PFSK-1 (cell line): Measurements from ENCODE around the gene SLC19A2. TPM values are rescaled to one million over a fixed set of nuclear protein-coding genes. Genes with fewer than 3 reads are reported as not detected.

Experiments used
- FOXP2 ChIP-seq: optimal IDR thresholded peaks from 2 replicates; pipeline ENCODE3; 2011; ENCODE audit warnings: borderline replicate concordance, control low read depth, inconsistent platforms; ENCODE audit not compliant: insufficient read depth; ENCODE audit errors: extremely low read length, extremely low read depth
- POLR2AphosphoS5 ChIP-seq: IDR thresholded peaks from 2 replicates; pipeline ENCODE4 v1.6.1; 2012; ENCODE audit warnings: low read depth, mild to moderate bottlenecking, control low read depth, low read length, moderate library complexity
- SIN3A ChIP-seq: IDR thresholded peaks from 2 replicates; pipeline ENCODE4 v1.6.1; 2012; ENCODE audit warnings: mild to moderate bottlenecking, low read length, moderate library complexity, borderline replicate concordance; ENCODE audit not compliant: insufficient read depth
- TAF1 ChIP-seq: IDR thresholded peaks from 2 replicates; pipeline ENCODE4 v1.6.1; 2012; ENCODE audit warnings: low read length, control low read depth, borderline replicate concordance; ENCODE audit not compliant: insufficient read depth
- polyA plus RNA-seq: library from polyadenylated mRNA; unstranded; fragments of >200 nt; gene quantifications from one replicate; pipeline ENCODE4 v1.2.1, GENCODE V29; 2012; ENCODE audit warnings: low read depth, missing spikeins; ENCODE audit not compliant: insufficient read length
- TF ChIP-seq, protein P1 (sequence below), 2 experiments: IDR thresholded peaks; 2 replicates each; pipeline versions ENCODE4 v1.6.1 to v1.8.0; 2011 to 2012; ENCODE audit warnings: low read depth in 2 of 2, low read length in 2 of 2, control low read depth in 1 of 2, inconsistent platforms in 1 of 2, mild to moderate bottlenecking in 1 of 2, moderate library complexity in 1 of 2; ENCODE audit not compliant: insufficient read depth in 1 of 2

The SLC19A2 gene, protein sequence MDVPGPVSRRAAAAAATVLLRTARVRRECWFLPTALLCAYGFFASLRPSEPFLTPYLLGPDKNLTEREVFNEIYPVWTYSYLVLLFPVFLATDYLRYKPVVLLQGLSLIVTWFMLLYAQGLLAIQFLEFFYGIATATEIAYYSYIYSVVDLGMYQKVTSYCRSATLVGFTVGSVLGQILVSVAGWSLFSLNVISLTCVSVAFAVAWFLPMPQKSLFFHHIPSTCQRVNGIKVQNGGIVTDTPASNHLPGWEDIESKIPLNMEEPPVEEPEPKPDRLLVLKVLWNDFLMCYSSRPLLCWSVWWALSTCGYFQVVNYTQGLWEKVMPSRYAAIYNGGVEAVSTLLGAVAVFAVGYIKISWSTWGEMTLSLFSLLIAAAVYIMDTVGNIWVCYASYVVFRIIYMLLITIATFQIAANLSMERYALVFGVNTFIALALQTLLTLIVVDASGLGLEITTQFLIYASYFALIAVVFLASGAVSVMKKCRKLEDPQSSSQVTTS
- 2.7 TPM for polyA plus RNA-seq

DNA sequence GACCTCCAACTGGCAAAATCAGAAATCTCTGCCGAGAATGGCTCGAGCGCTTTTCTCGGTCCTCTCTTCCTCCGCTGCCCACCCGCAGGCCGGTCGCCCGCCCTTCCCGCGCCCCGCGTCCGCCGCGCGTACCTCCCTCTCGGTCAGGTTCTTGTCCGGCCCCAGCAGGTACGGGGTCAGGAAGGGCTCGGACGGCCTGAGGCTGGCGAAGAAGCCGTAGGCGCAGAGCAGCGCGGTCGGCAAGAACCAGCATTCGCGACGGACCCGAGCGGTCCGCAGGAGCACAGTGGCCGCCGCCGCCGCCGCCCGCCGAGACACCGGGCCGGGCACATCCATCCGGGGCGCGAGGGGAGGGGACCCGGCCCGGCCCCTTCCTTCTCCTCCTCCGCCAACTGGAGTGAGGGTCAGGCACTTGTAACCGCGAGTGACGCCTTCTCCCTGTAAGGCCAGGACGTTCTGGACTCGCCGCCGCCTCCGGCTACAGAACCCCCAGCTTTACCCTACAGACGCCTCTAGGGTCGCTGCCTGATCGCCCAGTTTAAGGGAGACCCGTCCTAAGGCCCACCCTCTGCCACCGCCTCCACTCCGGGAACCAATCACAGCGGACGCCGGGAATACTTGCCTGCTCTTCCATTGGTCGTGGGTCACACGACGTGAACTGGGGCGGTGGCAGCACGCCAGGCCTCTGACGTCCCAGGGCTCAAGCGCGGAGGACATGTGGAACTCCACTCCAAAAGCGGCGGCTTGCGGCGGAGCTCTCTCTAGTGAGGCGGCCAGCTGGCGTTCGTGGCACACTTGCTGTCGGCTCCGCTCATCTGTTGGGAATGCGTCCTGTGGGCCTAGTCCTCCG lies at the start of gene SLC19A2:
SLC19A2 (minus strand) TSS at position 514 of the 850 bp plus-strand sequence; CDS start at position 336, 178 bp downstream.
- peak; percentile 88 for TF ChIP-seq POLR2AphosphoS5
- TF ChIP-seq, protein P1, sequence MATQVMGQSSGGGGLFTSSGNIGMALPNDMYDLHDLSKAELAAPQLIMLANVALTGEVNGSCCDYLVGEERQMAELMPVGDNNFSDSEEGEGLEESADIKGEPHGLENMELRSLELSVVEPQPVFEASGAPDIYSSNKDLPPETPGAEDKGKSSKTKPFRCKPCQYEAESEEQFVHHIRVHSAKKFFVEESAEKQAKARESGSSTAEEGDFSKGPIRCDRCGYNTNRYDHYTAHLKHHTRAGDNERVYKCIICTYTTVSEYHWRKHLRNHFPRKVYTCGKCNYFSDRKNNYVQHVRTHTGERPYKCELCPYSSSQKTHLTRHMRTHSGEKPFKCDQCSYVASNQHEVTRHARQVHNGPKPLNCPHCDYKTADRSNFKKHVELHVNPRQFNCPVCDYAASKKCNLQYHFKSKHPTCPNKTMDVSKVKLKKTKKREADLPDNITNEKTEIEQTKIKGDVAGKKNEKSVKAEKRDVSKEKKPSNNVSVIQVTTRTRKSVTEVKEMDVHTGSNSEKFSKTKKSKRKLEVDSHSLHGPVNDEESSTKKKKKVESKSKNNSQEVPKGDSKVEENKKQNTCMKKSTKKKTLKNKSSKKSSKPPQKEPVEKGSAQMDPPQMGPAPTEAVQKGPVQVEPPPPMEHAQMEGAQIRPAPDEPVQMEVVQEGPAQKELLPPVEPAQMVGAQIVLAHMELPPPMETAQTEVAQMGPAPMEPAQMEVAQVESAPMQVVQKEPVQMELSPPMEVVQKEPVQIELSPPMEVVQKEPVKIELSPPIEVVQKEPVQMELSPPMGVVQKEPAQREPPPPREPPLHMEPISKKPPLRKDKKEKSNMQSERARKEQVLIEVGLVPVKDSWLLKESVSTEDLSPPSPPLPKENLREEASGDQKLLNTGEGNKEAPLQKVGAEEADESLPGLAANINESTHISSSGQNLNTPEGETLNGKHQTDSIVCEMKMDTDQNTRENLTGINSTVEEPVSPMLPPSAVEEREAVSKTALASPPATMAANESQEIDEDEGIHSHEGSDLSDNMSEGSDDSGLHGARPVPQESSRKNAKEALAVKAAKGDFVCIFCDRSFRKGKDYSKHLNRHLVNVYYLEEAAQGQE (IDR thresholded peaks at IDR 0.05; ENCODE audit: insufficient read depth in 1 of 2, low read depth in 2 of 2, low read length in 2 of 2), result no peak
- peak; percentile 78 for TF ChIP-seq FOXP2
- peak; percentile 94 for TF ChIP-seq TAF1
- no peak; the same call in 1 of the 2 replicates for TF ChIP-seq SIN3A

DNA sequence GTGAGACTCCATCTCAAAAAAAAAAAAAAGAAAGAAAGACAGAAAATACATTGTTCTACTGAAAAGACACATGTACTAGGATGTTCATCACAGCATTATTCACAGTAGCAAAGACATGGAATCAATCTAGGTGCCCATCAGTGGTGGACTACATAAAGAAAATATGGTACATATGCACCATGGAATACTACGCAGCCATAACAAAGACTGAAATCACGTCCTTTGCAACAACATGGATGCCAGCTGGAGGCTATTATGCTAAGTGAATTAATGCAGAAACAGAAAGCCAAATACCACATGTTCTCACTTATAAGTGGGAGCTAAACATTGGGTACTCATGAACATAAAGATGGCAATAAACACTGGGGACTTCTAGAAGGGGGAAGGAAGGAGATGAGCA lies 48.9 kb upstream of the SLC19A2 start:
- TF ChIP-seq POLR2AphosphoS5 (no peak), FOXP2 (no peak), SIN3A (no peak), TAF1 (no peak)
- TF ChIP-seq, protein P1 (IDR thresholded peaks at IDR 0.05; ENCODE audit: insufficient read depth in 1 of 2, low read depth in 2 of 2, low read length in 2 of 2), result no peak

DNA sequence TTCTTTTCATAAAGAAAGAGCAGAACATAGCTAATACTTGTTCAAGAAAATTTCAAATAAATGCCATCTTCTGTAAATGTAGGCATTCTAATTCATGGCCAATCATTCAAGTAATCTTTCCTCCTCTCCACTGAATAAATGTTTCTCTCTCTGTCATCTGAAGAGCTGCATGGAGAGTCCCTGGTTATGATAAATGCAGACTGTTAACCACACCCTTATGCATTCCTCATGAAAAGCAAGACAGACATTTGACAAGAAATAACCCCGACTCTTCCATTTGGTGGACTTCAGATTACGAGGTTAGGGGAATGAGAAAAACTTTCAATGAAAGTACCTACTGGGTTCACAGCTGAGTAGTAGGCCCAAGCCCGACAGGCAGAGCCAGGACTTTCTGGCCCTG lies 44.7 kb upstream of the SLC19A2 start:
- TF ChIP-seq POLR2AphosphoS5 (no peak), TAF1 (no peak), FOXP2 (no peak), SIN3A (no peak)
- TF ChIP-seq, protein P1 (IDR thresholded peaks at IDR 0.05; ENCODE audit: insufficient read depth in 1 of 2, low read depth in 2 of 2, low read length in 2 of 2), result no peak

DNA sequence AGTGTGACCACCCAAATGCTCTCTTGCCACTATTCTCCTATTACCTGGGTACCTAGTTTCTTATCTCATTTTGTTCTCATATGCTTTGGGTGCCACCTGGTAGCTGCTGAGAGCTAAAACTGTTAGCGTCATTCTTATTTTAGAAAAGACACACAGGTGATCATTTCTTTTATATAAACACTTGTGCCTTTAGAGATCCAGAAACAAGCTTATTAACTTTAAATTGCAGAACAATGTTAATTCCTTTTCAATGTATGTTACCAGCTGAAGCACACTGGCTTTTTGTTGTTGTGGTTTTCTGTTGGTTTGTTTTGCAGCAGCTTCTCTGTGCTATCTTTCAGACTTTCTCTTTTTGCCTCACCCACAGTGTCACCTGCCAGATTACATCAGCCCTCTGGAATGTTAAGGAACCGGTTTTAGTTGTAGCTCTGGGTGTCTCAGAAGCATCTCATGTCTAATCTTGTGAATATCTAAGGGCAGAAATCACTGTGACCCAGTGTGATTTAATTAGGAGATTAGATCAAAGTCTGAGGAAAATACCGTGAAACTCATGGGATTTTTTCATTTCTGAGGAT lies 43.4 kb upstream of the SLC19A2 start:
- TF ChIP-seq POLR2AphosphoS5 (no peak), SIN3A (no peak), TAF1 (no peak), FOXP2 (no peak)
- TF ChIP-seq, protein P1 (IDR thresholded peaks at IDR 0.05; ENCODE audit: insufficient read depth in 1 of 2, low read depth in 2 of 2, low read length in 2 of 2), result no peak
